HG03196 (cell line): ENCODE data around the gene CABP5.

Source experiments
- ATAC-seq: cut with Tn5 transposase; IDR thresholded peaks from one replicate; pipeline ENCODE4 v1.9.1; 2021; ENCODE audit not compliant: unreplicated experiment

Gene CABP5

DNA sequence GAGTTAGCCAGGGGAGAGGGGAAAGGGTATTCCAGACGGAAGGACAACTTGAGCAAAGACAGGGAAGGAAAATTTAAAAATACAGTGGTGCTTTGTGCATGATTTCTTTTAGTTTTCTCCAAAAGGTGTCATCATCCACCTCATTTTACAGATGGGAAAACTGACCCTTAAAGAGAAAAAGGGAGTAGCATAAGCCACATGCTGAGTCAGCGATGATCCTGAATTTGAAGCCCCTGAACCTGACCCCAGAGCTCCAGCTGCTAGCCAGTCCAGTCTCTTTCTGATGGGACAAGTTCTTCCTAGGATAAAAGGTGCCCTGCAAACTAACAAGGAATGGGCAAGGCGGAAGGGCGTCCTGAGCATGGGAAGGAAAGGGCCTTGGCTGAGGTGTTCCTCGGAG, 10.3 kb downstream of the CABP5 start:
- no peak for ATAC-seq

- ATAC-seq: no peak
Observed at GRCh38 chr19:48030073-48030472, 13.8 kb downstream of the CABP5 start.

DNA sequence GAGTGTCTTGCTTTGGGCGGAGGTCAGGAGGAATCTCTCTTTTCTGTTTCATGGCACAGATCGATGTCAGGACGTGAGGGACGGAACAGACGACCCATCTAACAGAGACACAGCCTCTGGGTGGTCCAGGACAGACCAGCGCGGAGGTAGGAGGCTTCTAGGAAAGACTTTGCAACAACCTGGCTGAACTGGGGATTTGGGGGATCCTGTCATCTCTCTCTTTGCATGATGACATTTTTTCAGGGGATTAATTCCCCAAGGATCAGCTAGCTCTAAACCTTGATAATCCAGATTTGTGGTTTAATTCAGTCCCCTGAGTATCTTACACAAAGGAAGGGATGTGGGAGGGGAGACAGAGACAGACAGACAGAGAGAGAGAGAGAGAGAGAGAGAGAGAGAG, 14.4 kb downstream of the CABP5 start:
- no peak for ATAC-seq

DNA sequence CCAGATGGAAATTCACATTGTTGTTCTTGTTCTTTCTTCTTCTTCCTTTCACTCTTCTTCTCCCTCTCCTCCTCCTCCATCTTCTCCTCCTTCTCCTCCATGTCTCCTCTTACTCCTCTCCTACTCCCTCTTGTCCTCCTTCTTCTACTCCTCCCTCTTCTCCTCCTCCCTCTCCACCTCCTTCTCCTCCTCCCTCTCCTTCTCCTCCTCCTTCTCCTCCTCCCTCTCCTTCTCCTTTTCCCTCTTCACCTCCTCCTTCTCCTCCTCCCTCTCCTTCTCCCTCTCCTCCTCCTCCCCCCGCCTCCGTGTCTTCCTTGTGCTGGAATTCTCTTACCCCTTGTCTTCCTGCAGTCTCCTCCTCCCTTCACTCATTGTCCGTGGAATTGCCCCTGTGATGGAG, 18.4 kb downstream of the CABP5 start:
- no peak for ATAC-seq

GRCh38 chr19:48023518-48023917, 20.4 kb downstream of the CABP5 start:
- ATAC-seq: no peak

GRCh38 chr19:48023011-48023410, 20.9 kb downstream of the CABP5 start:
- ATAC-seq: no peak

DNA sequence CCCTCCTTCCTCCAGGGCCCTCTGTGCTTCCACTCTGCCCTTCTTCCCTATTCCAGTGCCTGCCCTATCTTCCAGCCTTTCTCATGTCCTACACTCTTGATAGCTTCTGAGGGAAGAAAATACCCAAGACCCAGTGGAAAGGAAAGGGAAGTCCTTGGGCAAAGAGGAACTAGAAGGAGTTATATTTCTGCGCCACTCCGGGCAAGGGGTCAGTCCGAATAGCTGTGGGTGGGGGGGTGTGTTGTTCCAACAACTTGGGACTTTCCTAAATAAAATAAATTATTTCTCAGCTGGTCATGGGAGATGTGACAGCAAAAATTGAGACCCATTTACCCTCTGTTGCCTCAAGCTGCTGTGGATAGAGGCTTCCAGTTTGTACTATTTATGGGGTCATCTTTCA, 23.2 kb downstream of the CABP5 start:
- no peak for ATAC-seq

GRCh38 chr19:48010932-48011758, 32.7 kb downstream of the CABP5 start:
- ATAC-seq: no peak

DNA sequence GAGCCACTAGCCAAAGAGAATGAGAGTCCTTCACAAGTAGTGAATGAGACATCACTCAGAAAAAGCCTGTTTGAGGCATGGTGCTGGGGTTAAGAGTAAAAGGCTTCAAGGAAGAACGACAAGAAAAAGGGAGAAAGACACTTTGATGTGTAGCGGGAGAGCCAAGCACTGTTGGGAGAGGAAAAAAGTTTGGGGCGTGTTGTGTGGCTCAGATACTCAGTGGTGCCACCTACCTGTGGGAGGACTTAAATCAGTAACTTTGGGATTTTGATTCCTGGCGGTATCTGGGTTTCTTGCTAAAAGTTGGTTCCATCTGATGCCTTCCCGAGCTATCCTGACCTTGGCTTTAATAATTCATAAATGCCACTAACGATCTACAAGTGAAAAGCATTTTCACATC, 37.1 kb downstream of the CABP5 start:
- no peak for ATAC-seq

DNA sequence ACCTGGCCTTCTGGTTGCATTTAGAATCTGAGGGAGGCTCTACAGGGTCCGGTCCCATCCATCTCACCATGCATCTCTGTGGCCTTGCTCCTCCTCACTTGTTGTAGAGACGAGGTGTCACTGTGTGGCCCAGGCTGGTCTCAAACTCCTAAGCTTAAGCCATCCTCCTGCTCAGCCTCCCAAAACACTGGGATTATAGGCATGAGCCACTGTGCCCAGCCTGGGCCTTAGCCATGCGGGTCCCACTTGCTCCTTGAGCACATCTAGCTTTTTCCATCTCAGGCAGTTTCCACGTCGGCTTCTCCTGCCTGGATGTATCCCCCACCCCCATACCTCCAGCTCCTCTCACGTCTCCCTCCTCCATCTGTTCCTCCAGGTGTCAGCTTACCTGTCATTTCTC, 39.6 kb downstream of the CABP5 start:
- ATAC-seq: no peak

GRCh38 chr19:48000846-48001245, 43.0 kb downstream of the CABP5 start:
- no peak for ATAC-seq

- no peak for ATAC-seq
Observed at GRCh38 chr19:47998800-47999199, 45.1 kb downstream of the CABP5 start.

- no peak for ATAC-seq
Observed at GRCh38 chr19:47996230-47996727, 47.6 kb downstream of the CABP5 start.

DNA sequence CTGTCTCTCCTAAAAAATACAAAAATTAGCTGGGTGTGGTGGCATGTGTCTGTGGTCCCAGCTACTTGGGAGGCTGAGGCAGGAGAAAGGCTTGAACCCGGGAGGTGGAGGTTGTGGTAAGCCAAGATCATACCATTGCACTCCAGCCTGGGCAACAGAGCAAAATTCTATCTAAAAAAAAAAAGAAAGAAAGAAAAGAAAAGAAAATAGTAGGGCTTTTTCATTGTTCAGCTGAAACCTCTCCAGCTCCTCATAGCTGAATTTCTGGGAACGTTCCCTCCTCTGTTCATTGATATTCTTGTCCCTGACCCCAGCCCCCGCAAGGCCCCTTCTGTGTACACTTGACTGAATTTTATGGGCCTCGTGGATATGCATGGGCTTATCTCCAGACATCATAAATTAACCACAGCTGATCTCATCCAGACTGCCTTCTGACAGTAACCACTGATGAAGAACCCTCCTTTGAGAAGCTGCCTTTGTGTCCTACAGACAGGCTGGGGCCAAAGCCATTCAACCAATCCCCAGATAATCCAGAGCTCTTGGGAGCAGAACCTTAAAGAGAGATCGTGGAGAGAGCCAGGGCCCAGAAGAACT, 49.6 kb downstream of the CABP5 start, which contains the start of gene ELSPBP1:
ELSPBP1 (plus strand) TSS at position 424 of the 594 bp plus-strand sequence. CDS start 14,036 bp downstream, outside the sequence.
- no peak for ATAC-seq

- no peak for ATAC-seq
Observed at GRCh38 chr19:47992070-47992469, 51.8 kb downstream of the CABP5 start, which contains the start of gene BSPH1. BSPH1 (minus strand) TSS chr19:47992170; CDS start chr19:47992081, 89 bp downstream.

- ATAC-seq: no peak
Observed at GRCh38 chr19:47991191-47991808, 52.6 kb downstream of the CABP5 start.
